ENCODE measurements around the gene TGFBR2.

TGFBR2 gene

GRCh38 chr3:30683769-30684168 lies 77.4 kb downstream of the TGFBR2 start:
- Histone ChIP-seq H3K36me3 (ENCODE audit: control insufficient read depth, insufficient read depth, low read length) (no peaks in the 10 kb centered on the region), H3K4me1 (ENCODE audit: control insufficient read depth, insufficient read depth, low read length) (peaks cover 1% of the 10 kb centered on the region; the same call in 1 of the 2 replicates), H3K27ac (ENCODE audit: low read length) (no peak overlapping the region), H3K4me3 (ENCODE audit: low read length) (no peak overlapping the region), H3K9me3 (ENCODE audit: control insufficient read depth, insufficient read depth, low read length) (no peaks in the 10 kb centered on the region), H3K27me3 (ENCODE audit: control insufficient read depth, insufficient read depth, low read length) (no peaks in the 10 kb centered on the region)
- DNase-seq (ENCODE audit: low read depth, low spot score): no peak
- WGBS (ENCODE audit: insufficient coverage, insufficient read length): no CpG with 5 or more reads among the region's 3 CpGs

- Histone ChIP-seq H3K9me3 (ENCODE audit: control insufficient read depth, insufficient read depth, low read length) (no peaks in the 10 kb centered on the region), H3K4me1 (ENCODE audit: control insufficient read depth, insufficient read depth, low read length) (peaks cover 1% of the 10 kb centered on the region; the same call in 1 of the 2 replicates), H3K36me3 (ENCODE audit: control insufficient read depth, insufficient read depth, low read length) (no peaks in the 10 kb centered on the region), H3K4me3 (ENCODE audit: low read length) (no peak overlapping the region), H3K27me3 (ENCODE audit: control insufficient read depth, insufficient read depth, low read length) (no peaks in the 10 kb centered on the region), H3K27ac (ENCODE audit: low read length) (no peak overlapping the region)
- no CpG with 5 or more reads among the region's 3 CpGs for WGBS (ENCODE audit: insufficient coverage, insufficient read length)
- DNase-seq (ENCODE audit: low read depth, low spot score): no peak
These were observed 78.0 kb downstream of the TGFBR2 start for GRCh38 chr3:30684356-30684755.

DNA sequence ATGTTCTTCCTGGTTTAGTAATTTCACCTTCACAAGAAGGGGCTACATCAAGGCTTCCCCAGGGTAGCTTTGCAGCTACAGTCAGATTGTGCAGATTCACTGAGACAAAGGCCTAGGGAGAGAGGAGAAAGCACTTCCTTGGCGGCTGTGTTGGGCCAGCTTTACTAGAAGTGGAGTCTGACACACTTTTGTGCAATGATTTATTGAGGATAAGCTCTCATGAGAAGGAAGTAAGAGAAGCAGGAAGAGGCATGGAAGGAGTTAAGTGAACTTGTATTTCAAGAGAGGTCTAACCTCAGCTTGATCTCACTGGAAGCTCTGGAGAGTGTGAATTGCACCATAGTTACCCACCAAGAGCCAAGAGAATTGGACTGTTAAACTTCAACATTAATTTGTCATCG lies 78.9 kb downstream of the TGFBR2 start:
- peaks cover 1% of the 10 kb centered on the region; the same call in 1 of the 2 replicates for H3K4me1 ChIP-seq (ENCODE audit: control insufficient read depth, insufficient read depth, low read length)
- no peaks in the 10 kb centered on the region for H3K27me3 ChIP-seq (ENCODE audit: control insufficient read depth, insufficient read depth, low read length)
- no CpG with 5 or more reads among the region's 2 CpGs for WGBS (ENCODE audit: insufficient coverage, insufficient read length)
- no peaks in the 10 kb centered on the region for H3K36me3 ChIP-seq (ENCODE audit: control insufficient read depth, insufficient read depth, low read length)
- H3K27ac ChIP-seq (ENCODE audit: low read length): no peak overlapping the region
- no peaks in the 10 kb centered on the region for H3K9me3 ChIP-seq (ENCODE audit: control insufficient read depth, insufficient read depth, low read length)
- no peak for DNase-seq (ENCODE audit: low read depth, low spot score)
- H3K4me3 ChIP-seq (ENCODE audit: low read length): no peak overlapping the region

- Histone ChIP-seq H3K4me3 (ENCODE audit: low read length) (no peak overlapping the region), H3K27me3 (ENCODE audit: control insufficient read depth, insufficient read depth, low read length) (no peaks in the 10 kb centered on the region), H3K4me1 (ENCODE audit: control insufficient read depth, insufficient read depth, low read length) (peaks cover 1% of the 10 kb centered on the region; the same call in 1 of the 2 replicates), H3K9me3 (ENCODE audit: control insufficient read depth, insufficient read depth, low read length) (no peaks in the 10 kb centered on the region), H3K27ac (ENCODE audit: low read length) (no peak overlapping the region), H3K36me3 (ENCODE audit: control insufficient read depth, insufficient read depth, low read length) (peaks cover 2% of the 10 kb centered on the region; the same call in 1 of the 2 replicates)
- no peak for DNase-seq (ENCODE audit: low read depth, low spot score)
- WGBS (ENCODE audit: insufficient coverage, insufficient read length): no CpG with 5 or more reads among the region's 2 CpGs
These were observed 79.8 kb downstream of the TGFBR2 start for GRCh38 chr3:30686176-30686575.

DNA sequence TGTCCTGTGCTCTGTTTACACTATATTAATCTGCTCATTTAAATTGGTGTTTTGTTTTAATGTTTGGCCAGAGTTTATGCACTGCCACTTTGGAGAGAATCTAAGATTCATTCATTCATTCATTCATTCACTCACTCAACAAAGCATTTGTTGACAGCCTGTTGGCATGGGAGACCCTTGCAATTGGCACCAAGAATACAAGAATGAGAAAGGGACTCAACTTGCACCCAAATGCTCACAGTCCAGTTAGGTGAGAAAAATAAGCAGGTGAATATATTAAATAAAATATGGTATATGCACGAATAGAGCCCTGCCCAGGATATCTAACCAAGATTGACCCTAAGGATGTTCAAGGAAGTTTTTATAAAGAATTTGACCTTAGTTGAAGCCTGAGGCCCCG lies 80.4 kb downstream of the TGFBR2 start:
- no peaks in the 10 kb centered on the region for H3K9me3 ChIP-seq (ENCODE audit: control insufficient read depth, insufficient read depth, low read length)
- no peaks in the 10 kb centered on the region for H3K4me1 ChIP-seq (ENCODE audit: control insufficient read depth, insufficient read depth, low read length)
- H3K36me3 ChIP-seq (ENCODE audit: control insufficient read depth, insufficient read depth, low read length): peaks cover 4% of the 10 kb centered on the region; the same call in 1 of the 2 replicates
- no peak overlapping the region for H3K27ac ChIP-seq (ENCODE audit: low read length)
- no peaks in the 10 kb centered on the region for H3K27me3 ChIP-seq (ENCODE audit: control insufficient read depth, insufficient read depth, low read length)
- no peak overlapping the region for H3K4me3 ChIP-seq (ENCODE audit: low read length)
- no peak for DNase-seq (ENCODE audit: low read depth, low spot score)
- no CpG with 5 or more reads among the region's 2 CpGs for WGBS (ENCODE audit: insufficient coverage, insufficient read length)

DNA sequence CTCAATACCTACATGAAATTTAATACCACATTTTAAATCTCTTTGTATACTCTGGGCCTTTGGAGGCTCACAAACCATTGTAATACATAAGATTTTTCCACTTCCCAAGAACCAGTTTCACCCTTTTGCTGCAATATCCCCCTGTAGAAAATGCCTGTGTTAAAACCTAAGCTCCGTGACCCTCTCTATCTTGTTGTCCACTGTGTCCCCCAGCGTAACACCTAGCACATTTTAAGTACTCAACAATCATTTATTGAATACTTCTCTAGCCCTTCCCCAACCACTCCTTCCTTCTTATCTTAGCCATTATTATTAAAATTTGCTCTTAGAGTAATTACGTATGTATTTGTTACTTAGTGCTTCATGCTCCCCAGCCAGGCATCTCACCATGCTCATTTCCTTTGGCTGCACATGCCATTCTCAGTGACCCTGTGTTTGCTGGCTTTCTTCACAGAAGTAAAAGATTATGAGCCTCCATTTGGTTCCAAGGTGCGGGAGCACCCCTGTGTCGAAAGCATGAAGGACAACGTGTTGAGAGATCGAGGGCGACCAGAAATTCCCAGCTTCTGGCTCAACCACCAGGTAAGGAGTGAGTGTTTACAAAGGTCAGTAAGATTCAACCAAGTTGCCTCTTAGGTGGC lies 81.6 kb downstream of the TGFBR2 start:
- Histone ChIP-seq H3K27ac (ENCODE audit: low read length) (no peak overlapping the region), H3K9me3 (ENCODE audit: control insufficient read depth, insufficient read depth, low read length) (no peaks in the 10 kb centered on the region), H3K4me1 (ENCODE audit: control insufficient read depth, insufficient read depth, low read length) (no peaks in the 10 kb centered on the region), H3K4me3 (ENCODE audit: low read length) (no peak overlapping the region), H3K27me3 (ENCODE audit: control insufficient read depth, insufficient read depth, low read length) (no peaks in the 10 kb centered on the region), H3K36me3 (ENCODE audit: control insufficient read depth, insufficient read depth, low read length) (peaks cover 4% of the 10 kb centered on the region; the same call in 1 of the 2 replicates)
- WGBS (ENCODE audit: insufficient coverage, insufficient read length): no CpG with 5 or more reads among the region's 8 CpGs
- DNase-seq (ENCODE audit: low read depth, low spot score): no peak

DNA sequence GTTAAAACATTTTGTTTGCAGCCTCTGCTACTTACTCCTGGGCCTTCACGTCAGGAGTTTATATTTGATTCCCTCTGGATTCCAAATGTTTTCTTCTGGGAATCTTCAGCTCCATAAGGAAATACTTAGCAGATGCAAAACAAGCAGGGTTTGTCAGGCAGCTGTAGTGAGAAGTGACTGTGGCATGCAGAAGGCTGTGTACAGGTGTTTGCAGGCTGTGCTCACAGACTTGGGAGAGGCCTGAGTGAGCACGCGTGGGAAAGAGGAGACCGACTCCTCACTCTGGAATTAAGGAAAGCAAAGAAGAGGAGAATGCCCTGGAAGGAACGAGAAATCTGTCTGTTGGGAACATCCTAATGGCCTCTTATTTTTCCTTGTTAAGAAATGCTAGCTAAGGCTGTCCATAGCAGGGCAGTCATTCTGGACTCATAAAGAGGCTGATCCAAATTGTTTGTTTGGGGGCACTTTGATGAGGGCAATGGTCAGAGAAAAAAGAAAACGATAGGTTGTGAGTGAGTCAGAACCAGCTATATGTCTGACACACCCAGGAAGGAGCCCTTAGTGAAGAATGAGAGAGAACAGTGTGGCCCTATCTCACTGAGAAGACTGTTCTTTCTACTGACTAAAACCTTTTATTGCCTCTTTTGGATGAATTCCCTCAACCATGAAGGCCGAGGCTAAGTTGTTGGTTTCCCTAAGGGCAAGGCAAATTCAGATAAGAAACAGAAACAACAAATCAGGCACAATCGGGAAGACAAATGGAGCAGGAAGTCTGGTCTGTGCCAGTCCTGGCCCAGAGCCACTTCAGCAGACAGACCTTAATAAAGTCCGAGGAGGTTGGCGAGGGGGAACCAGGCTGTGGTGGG lies 82.6 kb downstream of the TGFBR2 start:
- Histone ChIP-seq H3K9me3 (ENCODE audit: control insufficient read depth, insufficient read depth, low read length) (no peaks in the 10 kb centered on the region), H3K4me3 (ENCODE audit: low read length) (no peak overlapping the region), H3K27me3 (ENCODE audit: control insufficient read depth, insufficient read depth, low read length) (no peaks in the 10 kb centered on the region), H3K36me3 (ENCODE audit: control insufficient read depth, insufficient read depth, low read length) (peaks cover 4% of the 10 kb centered on the region; the same call in 1 of the 2 replicates), H3K27ac (ENCODE audit: low read length) (no peak overlapping the region), H3K4me1 (ENCODE audit: control insufficient read depth, insufficient read depth, low read length) (no peaks in the 10 kb centered on the region)
- WGBS (ENCODE audit: insufficient coverage, insufficient read length): no CpG with 5 or more reads among the region's 10 CpGs
- no peak for DNase-seq (ENCODE audit: low read depth, low spot score)

DNA sequence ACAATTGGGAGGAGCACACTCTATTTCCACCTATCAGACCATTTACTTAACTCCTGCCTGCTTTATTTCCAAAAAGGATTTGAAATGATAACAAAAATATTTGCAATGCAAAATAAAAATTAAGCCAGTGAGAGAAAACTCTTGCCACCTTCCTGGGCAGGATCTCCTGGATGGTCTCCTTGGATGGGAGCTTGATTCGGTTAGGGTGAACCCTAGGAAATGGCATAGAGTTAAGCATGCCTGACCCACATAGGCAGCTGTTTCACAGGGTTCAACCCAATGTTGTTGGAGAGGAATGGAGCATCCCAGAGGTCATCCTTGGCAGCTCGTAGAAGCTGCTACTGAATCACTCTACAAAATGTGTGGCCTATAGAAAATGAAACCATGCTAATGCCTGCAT lies 83.8 kb downstream of the TGFBR2 start:
- no peaks in the 10 kb centered on the region for H3K9me3 ChIP-seq (ENCODE audit: control insufficient read depth, insufficient read depth, low read length)
- no CpG with 5 or more reads among the region's 2 CpGs for WGBS (ENCODE audit: insufficient coverage, insufficient read length)
- no peak for DNase-seq (ENCODE audit: low read depth, low spot score)
- no peak overlapping the region for H3K4me3 ChIP-seq (ENCODE audit: low read length)
- H3K27me3 ChIP-seq (ENCODE audit: control insufficient read depth, insufficient read depth, low read length): no peaks in the 10 kb centered on the region
- H3K27ac ChIP-seq (ENCODE audit: low read length): no peak overlapping the region
- H3K4me1 ChIP-seq (ENCODE audit: control insufficient read depth, insufficient read depth, low read length): no peaks in the 10 kb centered on the region
- H3K36me3 ChIP-seq (ENCODE audit: control insufficient read depth, insufficient read depth, low read length): peaks cover 4% of the 10 kb centered on the region; the same call in 1 of the 2 replicates

DNA sequence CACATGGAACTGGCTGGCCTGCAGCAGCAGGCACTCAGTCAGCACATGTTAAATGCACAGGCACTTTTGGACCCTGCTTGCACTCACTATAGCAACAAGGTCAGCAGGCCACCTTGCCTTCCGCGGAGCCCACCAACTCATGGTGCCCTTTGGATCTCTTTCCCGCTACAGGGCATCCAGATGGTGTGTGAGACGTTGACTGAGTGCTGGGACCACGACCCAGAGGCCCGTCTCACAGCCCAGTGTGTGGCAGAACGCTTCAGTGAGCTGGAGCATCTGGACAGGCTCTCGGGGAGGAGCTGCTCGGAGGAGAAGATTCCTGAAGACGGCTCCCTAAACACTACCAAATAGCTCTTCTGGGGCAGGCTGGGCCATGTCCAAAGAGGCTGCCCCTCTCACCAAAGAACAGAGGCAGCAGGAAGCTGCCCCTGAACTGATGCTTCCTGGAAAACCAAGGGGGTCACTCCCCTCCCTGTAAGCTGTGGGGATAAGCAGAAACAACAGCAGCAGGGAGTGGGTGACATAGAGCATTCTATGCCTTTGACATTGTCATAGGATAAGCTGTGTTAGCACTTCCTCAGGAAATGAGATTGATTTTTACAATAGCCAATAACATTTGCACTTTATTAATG lies 85.0 kb downstream of the TGFBR2 start:
- H3K4me1 ChIP-seq (ENCODE audit: control insufficient read depth, insufficient read depth, low read length): no peaks in the 10 kb centered on the region
- no peaks in the 10 kb centered on the region for H3K27me3 ChIP-seq (ENCODE audit: control insufficient read depth, insufficient read depth, low read length)
- H3K36me3 ChIP-seq (ENCODE audit: control insufficient read depth, insufficient read depth, low read length): peaks cover 4% of the 10 kb centered on the region; the same call in 1 of the 2 replicates
- no peaks in the 10 kb centered on the region for H3K9me3 ChIP-seq (ENCODE audit: control insufficient read depth, insufficient read depth, low read length)
- no peak overlapping the region for H3K4me3 ChIP-seq (ENCODE audit: low read length)
- no peak for DNase-seq (ENCODE audit: low read depth, low spot score)
- no CpG with 5 or more reads among the region's 10 CpGs for WGBS (ENCODE audit: insufficient coverage, insufficient read length)
- H3K27ac ChIP-seq (ENCODE audit: low read length): no peak overlapping the region

DNA sequence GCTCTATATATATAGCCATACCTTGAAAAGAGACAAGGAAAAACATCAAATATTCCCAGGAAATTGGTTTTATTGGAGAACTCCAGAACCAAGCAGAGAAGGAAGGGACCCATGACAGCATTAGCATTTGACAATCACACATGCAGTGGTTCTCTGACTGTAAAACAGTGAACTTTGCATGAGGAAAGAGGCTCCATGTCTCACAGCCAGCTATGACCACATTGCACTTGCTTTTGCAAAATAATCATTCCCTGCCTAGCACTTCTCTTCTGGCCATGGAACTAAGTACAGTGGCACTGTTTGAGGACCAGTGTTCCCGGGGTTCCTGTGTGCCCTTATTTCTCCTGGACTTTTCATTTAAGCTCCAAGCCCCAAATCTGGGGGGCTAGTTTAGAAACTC lies 85.5 kb downstream of the TGFBR2 start:
- Histone ChIP-seq H3K27ac (ENCODE audit: low read length) (no peak overlapping the region), H3K9me3 (ENCODE audit: control insufficient read depth, insufficient read depth, low read length) (no peaks in the 10 kb centered on the region), H3K36me3 (ENCODE audit: control insufficient read depth, insufficient read depth, low read length) (peaks cover 4% of the 10 kb centered on the region; the same call in 1 of the 2 replicates), H3K4me3 (ENCODE audit: low read length) (no peak overlapping the region), H3K4me1 (ENCODE audit: control insufficient read depth, insufficient read depth, low read length) (no peaks in the 10 kb centered on the region), H3K27me3 (ENCODE audit: control insufficient read depth, insufficient read depth, low read length) (no peaks in the 10 kb centered on the region)
- WGBS (ENCODE audit: insufficient coverage, insufficient read length): no CpG with 5 or more reads among the region's 1 CpG
- no peak for DNase-seq (ENCODE audit: low read depth, low spot score)

Data from iPS DF 6.9 (cell line).